Neutrophil (primary cell): ENCODE measurements around the gene MARCHF3.

Source experiments
- H3K27ac ChIP-seq: fragments of 200-600 bp; sonication (generic); 2 replicates; pipeline ENCODE4 v1.5.1; 2016; ENCODE audit warnings: mild to moderate bottlenecking, moderate library complexity
- H3K27me3 ChIP-seq: fragments of 200-600 bp; sonication (generic); 2 replicates; pipeline ENCODE4 v1.6.0; 2016; ENCODE audit warnings: mild to moderate bottlenecking
- H3K36me3 ChIP-seq: fragments of 200-600 bp; sonication (generic); 2 replicates; pipeline ENCODE4 v1.5.1; 2017
- H3K4me1 ChIP-seq, 2 experiments: fragments of 200-600 bp in 1 of 2; sonication (generic) in 1 of 2; 1 replicate in 1 of 2; 2 replicates in 1 of 2; pipeline versions ENCODE4 v1.5.1 to v1.6.1; 2013 to 2016; ENCODE audit warnings: low read depth in 1 of 2, low read length in 1 of 2, mild to moderate bottlenecking in 1 of 2, moderate library complexity in 1 of 2; ENCODE audit not compliant: control insufficient read depth in 1 of 2, insufficient read depth in 1 of 2
- H3K4me3 ChIP-seq, 2 experiments: fragments of 200-600 bp in 1 of 2; sonication (generic) in 1 of 2; 1 replicate in 1 of 2; 2 replicates in 1 of 2; pipeline ENCODE4 v1.5.1; 2013 to 2016; ENCODE audit warnings: low read depth in 1 of 2, low read length in 1 of 2, mild to moderate bottlenecking in 1 of 2, moderate library complexity in 1 of 2
- H3K9me3 ChIP-seq: fragments of 200-600 bp; sonication (generic); 2 replicates; pipeline ENCODE4 v1.5.1; 2016
- CTCF ChIP-seq: fragments of 200-600 bp; sonication (generic); IDR thresholded peaks from 2 replicates; pipeline ENCODE4 v1.5.1; 2016; ENCODE audit warnings: antibody characterized with exemption

MARCHF3 gene

DNA sequence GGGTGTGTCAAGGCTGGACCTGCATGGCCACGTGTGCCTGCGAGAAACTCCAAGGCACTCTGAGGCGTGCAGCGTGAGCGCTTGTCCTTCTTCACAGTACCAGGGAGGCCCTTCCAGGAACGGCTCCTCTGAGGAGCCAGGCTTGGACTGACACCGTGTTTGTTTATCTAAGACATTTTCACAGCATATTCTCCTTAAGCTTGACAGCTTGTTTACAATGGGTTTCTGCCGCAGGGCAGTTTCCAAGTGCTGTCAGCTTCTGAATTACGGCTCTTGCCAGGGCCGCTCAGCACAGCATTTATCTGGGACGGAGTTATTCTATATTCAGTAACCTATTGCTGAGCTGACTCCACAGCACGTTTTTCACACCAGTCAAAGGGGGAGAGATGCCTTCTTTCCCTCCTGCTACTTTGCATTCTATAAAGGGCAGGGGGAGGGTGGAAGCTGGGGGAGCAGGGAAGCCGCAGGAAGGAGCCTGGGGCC is 155.0 kb downstream of the MARCHF3 start:
- Histone ChIP-seq H3K4me1 (peaks cover 7 to 8% of the 10 kb centered on the region in 2 experiments), H3K36me3 (no peaks in the 10 kb centered on the region), H3K9me3 (no peaks in the 10 kb centered on the region), H3K27me3 (no peaks in the 10 kb centered on the region), H3K4me3 (no peak overlapping the region), H3K27ac (no peak overlapping the region)
- TF ChIP-seq CTCF = no peak

DNA sequence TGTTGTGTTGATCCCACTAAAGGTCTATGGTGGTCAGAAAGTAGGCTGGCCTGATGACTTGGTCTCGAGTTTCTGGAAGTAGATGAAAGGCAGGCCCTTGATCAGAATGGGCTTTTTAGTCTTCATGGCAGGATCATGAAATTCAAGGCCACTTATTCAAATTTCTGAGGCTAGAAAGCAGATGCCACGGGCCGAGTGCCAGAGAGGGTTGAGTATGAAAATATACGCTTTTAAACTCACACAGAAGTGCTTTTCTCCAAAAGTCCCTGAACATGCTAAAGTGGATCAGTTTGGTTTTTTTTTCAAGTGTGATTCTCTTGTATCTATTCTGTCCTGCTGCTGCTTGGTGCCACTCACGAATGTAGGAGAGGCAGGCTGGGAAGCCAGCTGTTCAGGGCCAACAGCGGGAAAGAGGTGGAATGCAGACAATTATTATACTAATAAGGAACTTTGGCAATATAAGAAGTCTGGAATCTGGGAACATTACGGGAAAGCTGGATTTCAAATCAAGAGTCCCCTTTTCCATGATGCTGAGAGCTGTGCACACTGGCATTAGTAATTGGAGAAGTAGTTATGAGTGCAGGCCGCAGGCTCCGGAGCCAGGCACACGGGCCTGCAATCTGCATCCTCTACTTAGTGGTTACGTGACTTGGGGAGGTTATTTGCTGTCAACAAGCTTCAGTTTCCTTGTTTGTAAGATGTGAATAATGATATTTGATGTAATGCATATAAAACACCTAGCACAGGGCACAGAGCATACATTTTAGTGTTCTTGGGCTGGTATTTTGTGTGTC is 157.6 kb downstream of the MARCHF3 start:
- Histone ChIP-seq H3K27me3 (peaks cover 16% of the 10 kb centered on the region), H3K4me3 (no peak overlapping the region), H3K27ac (no peak overlapping the region), H3K4me1 (peaks cover 7 to 11% of the 10 kb centered on the region in 2 experiments), H3K36me3 (no peaks in the 10 kb centered on the region), H3K9me3 (no peaks in the 10 kb centered on the region)
- TF ChIP-seq CTCF = no peak

DNA sequence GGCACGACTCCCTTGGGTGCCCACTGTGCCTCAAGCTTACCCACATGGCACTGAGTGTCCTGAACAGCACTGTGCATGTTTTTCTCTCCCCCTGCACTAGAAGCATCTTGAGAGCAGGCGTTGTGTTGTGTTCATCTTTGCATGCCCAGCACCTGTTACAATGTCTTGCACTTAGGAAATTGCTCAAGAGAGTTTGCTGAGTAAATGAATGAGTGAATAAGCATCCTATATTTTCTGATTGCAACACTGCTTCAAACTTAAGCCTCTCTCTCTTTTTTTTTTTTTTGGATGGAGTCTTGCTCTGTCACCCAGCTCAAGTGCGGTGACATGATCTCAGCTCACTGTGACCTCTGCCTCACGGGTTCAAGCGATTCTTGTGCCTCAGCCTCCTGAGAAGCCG is 158.9 kb downstream of the MARCHF3 start:
- no peaks in the 10 kb centered on the region for H3K36me3 ChIP-seq
- no peak for TF ChIP-seq CTCF
- no peak overlapping the region for H3K27ac ChIP-seq
- no peaks in the 10 kb centered on the region for H3K9me3 ChIP-seq
- H3K4me1 ChIP-seq = peaks cover 10 to 11% of the 10 kb centered on the region in 2 experiments
- peaks cover 16% of the 10 kb centered on the region for H3K27me3 ChIP-seq
- H3K4me3 ChIP-seq = no peak overlapping the region

- peaks cover 16% of the 10 kb centered on the region for H3K27me3 ChIP-seq
- no peaks in the 10 kb centered on the region for H3K36me3 ChIP-seq
- no peak for TF ChIP-seq CTCF
- no peak overlapping the region for H3K27ac ChIP-seq
- H3K4me1 ChIP-seq = peaks cover 10 to 11% of the 10 kb centered on the region in 2 experiments
- no peaks in the 10 kb centered on the region for H3K9me3 ChIP-seq
- no peak overlapping the region for H3K4me3 ChIP-seq
Observed at GRCh38 chr5:126869005-126869451, 161.3 kb downstream of the MARCHF3 start.

DNA sequence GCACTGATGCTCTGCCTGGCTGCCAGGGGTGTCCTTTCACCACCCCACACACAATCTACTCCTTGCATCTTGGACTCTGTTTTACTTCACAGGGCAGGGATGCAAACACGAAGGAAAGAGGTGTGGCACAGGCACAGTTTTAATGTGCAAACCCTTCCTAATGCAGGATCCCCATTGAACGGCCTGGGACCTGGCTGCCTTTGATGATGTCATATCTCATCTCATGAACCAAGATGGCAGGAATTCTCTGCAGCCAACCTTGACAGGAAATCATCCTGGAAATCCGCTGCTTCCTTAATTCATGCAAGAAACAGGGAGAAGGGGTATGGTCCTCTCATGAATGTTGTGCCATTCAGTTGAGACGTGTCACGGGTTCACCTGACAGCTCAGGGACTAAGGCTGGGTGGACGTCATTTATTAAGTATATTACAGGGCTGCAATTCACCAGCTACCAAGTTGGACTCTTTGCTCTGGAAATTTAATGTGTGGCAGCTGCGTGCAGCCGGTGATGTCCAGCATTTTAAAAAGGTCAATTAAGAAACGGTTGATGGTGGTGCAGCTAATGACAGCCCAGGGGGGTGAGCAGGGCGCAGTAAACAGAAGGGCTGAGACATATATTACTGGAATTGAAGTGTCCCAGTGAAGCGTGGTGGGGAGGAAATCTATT is 161.9 kb downstream of the MARCHF3 start:
- peaks cover 16% of the 10 kb centered on the region for H3K27me3 ChIP-seq
- peaks cover 10 to 11% of the 10 kb centered on the region in 2 experiments for H3K4me1 ChIP-seq
- H3K9me3 ChIP-seq = no peaks in the 10 kb centered on the region
- H3K4me3 ChIP-seq = no peak overlapping the region
- H3K36me3 ChIP-seq = no peaks in the 10 kb centered on the region
- no peak for TF ChIP-seq CTCF
- no peak overlapping the region for H3K27ac ChIP-seq
